Colonic mucosa (tissue), 4 donors: Measurements from ENCODE around the gene METRN. TPM values are rescaled to one million over a fixed set of nuclear protein-coding genes. Genes with fewer than 3 reads are reported as not detected.

Experiments
- DNase-seq: peaks from one replicate; pipeline ENCODE4 v3.0.0-alpha.2; 2020
- H3K27ac ChIP-seq: fragments of 200-600 bp; one replicate; pipeline ENCODE4 v1.8.0; 2021
- H3K27me3 ChIP-seq: fragments of 200-600 bp; one replicate; pipeline ENCODE4 v1.8.0; 2021
- H3K36me3 ChIP-seq: fragments of 200-600 bp; one replicate; pipeline ENCODE4 v1.8.0; 2021
- H3K4me1 ChIP-seq: fragments of 200-600 bp; one replicate; pipeline ENCODE4 v1.8.0; 2021; ENCODE audit warnings: mild to moderate bottlenecking
- H3K4me3 ChIP-seq: fragments of 200-600 bp; one replicate; pipeline ENCODE4 v1.8.0; 2021
- H3K9ac ChIP-seq, 2 donors: one replicate each; pipeline ENCODE4 v1.7.0; 2013; ENCODE audit warnings: control low read depth in 2 of 2, low read depth in 2 of 2, low read length in 2 of 2
- H3K9me3 ChIP-seq: fragments of 200-600 bp; one replicate; pipeline ENCODE4 v1.8.0; 2021
- intact Hi-C: fragments of 100-400 bp; cut with DNase I; formaldehyde crosslinking; loops from one replicate; pipeline ENCODE4 v1.14.1; 2022
- total RNA-seq, 2 donors: library from RNA; stranded (reverse); fragmentation: NEBNext Ultra II Directional in 1 of 2; extraction: Animal tissue kit (Norgen Biotek cat#: 25700) in 1 of 2; gene quantifications; one replicate each; pipeline ENCODE4 v1.2.1, GENCODE V29; 2021
- TF ChIP-seq, protein P1 (sequence below): fragments of 200-600 bp; IDR thresholded peaks from one replicate; pipeline ENCODE4 v1.8.0; 2022; ENCODE audit warnings: antibody characterized with exemption, mild to moderate bottlenecking
- donor health status: healthy.
- donor health status: DM: no; HTN: no; CAD: no.
- donor health status: DM: no; HTN: no; CAD: no.

The METRN gene
- total RNA-seq, 2 donors from 2014 or later: 23.3 to 50.0 TPM

DNA sequence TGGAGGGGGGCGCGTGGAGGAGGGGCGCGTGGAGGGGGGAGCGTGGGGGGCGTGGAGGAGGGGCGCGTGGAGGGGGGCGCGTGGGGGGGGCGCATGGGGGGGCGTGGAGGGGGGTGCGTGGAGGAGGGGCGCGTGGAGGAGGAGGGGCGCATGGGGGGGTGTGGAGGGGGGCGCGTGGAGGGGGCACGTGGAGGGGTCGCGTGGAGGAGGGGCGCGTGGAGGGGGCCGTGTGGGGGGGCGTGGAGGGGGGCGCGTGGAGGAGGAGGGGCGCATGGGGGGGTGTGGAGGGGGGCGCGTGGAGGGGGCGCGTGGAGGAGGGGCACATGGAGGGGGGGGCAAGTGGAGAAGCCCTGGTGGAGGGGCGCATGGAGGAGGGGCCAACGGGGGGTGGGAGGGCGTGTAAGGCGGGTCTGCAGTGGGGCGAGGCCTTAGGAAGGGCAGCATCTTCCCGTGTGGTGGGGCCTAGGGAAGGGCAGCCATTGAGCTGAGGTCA lies 52.9 kb downstream of the METRN start:
- Histone ChIP-seq H3K27me3 (no peaks in the 10 kb centered on the region), H3K4me3 (no peak overlapping the region), H3K36me3 (no peaks in the 10 kb centered on the region), H3K27ac (no peak overlapping the region), H3K9me3 (no peaks in the 10 kb centered on the region), H3K4me1 (no peaks in the 10 kb centered on the region), H3K9ac (no peak overlapping the region)
- intact Hi-C loops: no loop called here
- no peak for DNase-seq
- TF ChIP-seq, protein P1, sequence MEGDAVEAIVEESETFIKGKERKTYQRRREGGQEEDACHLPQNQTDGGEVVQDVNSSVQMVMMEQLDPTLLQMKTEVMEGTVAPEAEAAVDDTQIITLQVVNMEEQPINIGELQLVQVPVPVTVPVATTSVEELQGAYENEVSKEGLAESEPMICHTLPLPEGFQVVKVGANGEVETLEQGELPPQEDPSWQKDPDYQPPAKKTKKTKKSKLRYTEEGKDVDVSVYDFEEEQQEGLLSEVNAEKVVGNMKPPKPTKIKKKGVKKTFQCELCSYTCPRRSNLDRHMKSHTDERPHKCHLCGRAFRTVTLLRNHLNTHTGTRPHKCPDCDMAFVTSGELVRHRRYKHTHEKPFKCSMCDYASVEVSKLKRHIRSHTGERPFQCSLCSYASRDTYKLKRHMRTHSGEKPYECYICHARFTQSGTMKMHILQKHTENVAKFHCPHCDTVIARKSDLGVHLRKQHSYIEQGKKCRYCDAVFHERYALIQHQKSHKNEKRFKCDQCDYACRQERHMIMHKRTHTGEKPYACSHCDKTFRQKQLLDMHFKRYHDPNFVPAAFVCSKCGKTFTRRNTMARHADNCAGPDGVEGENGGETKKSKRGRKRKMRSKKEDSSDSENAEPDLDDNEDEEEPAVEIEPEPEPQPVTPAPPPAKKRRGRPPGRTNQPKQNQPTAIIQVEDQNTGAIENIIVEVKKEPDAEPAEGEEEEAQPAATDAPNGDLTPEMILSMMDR: no peak

- TF ChIP-seq, protein P1: no peak
- Histone ChIP-seq H3K36me3 (no peaks in the 10 kb centered on the region), H3K9ac (no peak overlapping the region), H3K4me3 (no peak overlapping the region), H3K4me1 (no peaks in the 10 kb centered on the region), H3K27me3 (no peaks in the 10 kb centered on the region), H3K9me3 (no peaks in the 10 kb centered on the region), H3K27ac (no peak overlapping the region)
- DNase-seq: no peak
- intact Hi-C loops: no loop called here
These were observed 53.5 kb downstream of the METRN start for GRCh38 chr16:768428-768827.

Other genes starting within 250 kb of the METRN start
- gene CAPN15, start 187.4 kb upstream of the METRN start, total RNA-seq: 100 to 1,000 TPM in 1 of 2 donors, 10 to 100 TPM in 1; 74.6 to 139 TPM
- gene PRR35, start 154.7 kb upstream of the METRN start, total RNA-seq: not detected
- gene NHLRC4, start 148.1 kb upstream of the METRN start, total RNA-seq: under 1 TPM; 0.32 to 0.35 TPM
- 10 to 100 TPM; 25.6 to 59.3 TPM for gene PIGQ, start 145.2 kb upstream of the METRN start, total RNA-seq
- gene RAB40C, start 125.1 kb upstream of the METRN start, total RNA-seq: 10 to 100 TPM; 34.9 to 38.5 TPM
- gene WFIKKN1, start 84.1 kb upstream of the METRN start, total RNA-seq: 1 to 10 TPM in 1 of 2 donors, under 1 TPM in 1; 0.80 to 1.1 TPM
- 100 to 1,000 TPM in 1 of 2 donors, 10 to 100 TPM in 1; 43.7 to 102 TPM for gene METTL26, start 78.8 kb upstream of the METRN start, total RNA-seq
- gene MCRIP2, start 73.3 kb upstream of the METRN start, total RNA-seq: 100 to 1,000 TPM; 132 to 158 TPM
- gene WDR90, start 65.8 kb upstream of the METRN start, total RNA-seq: 100 to 1,000 TPM in 1 of 2 donors, 10 to 100 TPM in 1; 25.1 to 122 TPM
- 100 to 1,000 TPM; 112 to 182 TPM for gene RHOT2, start 47.0 kb upstream of the METRN start, total RNA-seq
- gene RHBDL1, start 39.4 kb upstream of the METRN start, total RNA-seq: 1 to 10 TPM; 4.0 to 5.7 TPM
- gene STUB1, start 34.7 kb upstream of the METRN start, total RNA-seq: 100 to 1,000 TPM in 1 of 2 donors, 10 to 100 TPM in 1; 96.7 to 159 TPM
- 10 to 100 TPM; 40.7 to 72.1 TPM for gene JMJD8, start 30.8 kb upstream of the METRN start, total RNA-seq
- gene WDR24, start 24.7 kb upstream of the METRN start, total RNA-seq: 10 to 100 TPM in 1 of 2 donors, 1 to 10 TPM in 1; 8.5 to 18.8 TPM
- 1 to 10 TPM; 2.0 to 2.2 TPM for gene FBXL16, start 9.3 kb upstream of the METRN start, total RNA-seq
- gene ANTKMT, start 6.0 kb downstream of the METRN start, total RNA-seq: 10 to 100 TPM; 42.1 to 83.1 TPM
- 1 to 10 TPM in 1 of 2 donors, under 1 TPM in 1; 0.37 to 3.7 TPM for gene CCDC78, start 11.3 kb downstream of the METRN start, total RNA-seq
- gene HAGHL, start 12.0 kb downstream of the METRN start, total RNA-seq: 10 to 100 TPM in 1 of 2 donors, 1 to 10 TPM in 1; 2.6 to 13.0 TPM
- 10 to 100 TPM; 29.2 to 62.1 TPM for gene CIAO3, start 25.9 kb downstream of the METRN start, total RNA-seq
- 1 to 10 TPM; 1.4 to 1.8 TPM for gene MSLN, start 45.6 kb downstream of the METRN start, total RNA-seq
- gene RPUSD1, start 73.3 kb downstream of the METRN start, total RNA-seq: 10 to 100 TPM; 17.3 to 35.6 TPM
- 100 to 1,000 TPM in 1 of 2 donors, 10 to 100 TPM in 1; 16.5 to 111 TPM for gene CHTF18, start 73.5 kb downstream of the METRN start, total RNA-seq
- gene GNG13, start 85.6 kb downstream of the METRN start, total RNA-seq: under 1 TPM in 1 of 2 donors, not detected in 1; 0.24 TPM